Breast epithelium (tissue), 3 donors: ENCODE measurements around the gene HOOK2.

Experiments used
- CTCF ChIP-seq, 3 donors: fragments of 450-650 bp; IDR thresholded peaks; one replicate each; pipeline ENCODE4 v1.5.1; 2016 to 2017; ENCODE audit warnings: antibody characterized with exemption in 3 of 3, mild to moderate bottlenecking in 3 of 3, moderate library complexity in 3 of 3
- POLR2AphosphoS5 ChIP-seq, 3 donors: sonication (generic); formaldehyde crosslinking; IDR thresholded peaks; one replicate each; pipeline ENCODE4 v1.6.1; 2017; ENCODE audit warnings: antibody characterized with exemption in 3 of 3

DNA sequence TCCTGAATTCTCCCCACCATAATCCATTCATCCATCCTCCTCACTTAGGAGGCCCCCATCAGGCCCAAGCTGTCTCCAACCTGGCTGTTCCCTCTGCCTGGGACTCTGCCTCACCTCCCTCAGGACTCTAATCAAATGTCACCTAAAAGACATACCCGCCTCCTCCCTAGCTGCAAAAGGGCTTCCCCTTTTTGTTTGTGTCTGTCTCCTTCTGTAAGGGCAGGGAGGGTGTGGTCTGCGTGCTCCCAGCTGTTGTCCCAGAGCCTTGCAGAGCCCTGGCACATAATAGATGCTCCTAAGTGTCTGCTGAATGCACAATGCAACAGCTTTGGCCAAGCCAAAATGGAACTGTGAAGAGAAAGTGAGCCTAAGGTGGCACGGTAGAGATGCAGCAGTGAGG lies 45.3 kb downstream of the HOOK2 start:
- TF ChIP-seq CTCF (IDR thresholded peaks at IDR 0.05): no peak
- TF ChIP-seq POLR2AphosphoS5 (IDR thresholded peaks at IDR 0.05): no peak
